Right lobe of liver (tissue), 6 donors: ENCODE measurements around the gene ALDOC. TPM values are rescaled to one million over a fixed set of nuclear protein-coding genes. Genes with fewer than 3 reads are reported as not detected.
A peak's percentile ranks its signal among the peaks of the same experiment; 100 is the strongest.

Experiments used
- ATAC-seq, 4 donors: fragments of 200-7000 bp; cut with Tn5 transposase; one replicate each; pipeline ENCODE4 v1.9.1; 2020; ENCODE audit warnings: mild to moderate bottlenecking in 4 of 4, moderate library complexity in 4 of 4
- DNase-seq, 3 donors: peaks; one replicate each; pipeline ENCODE4 v3.0.0-alpha.2; 2020
- H3K27ac ChIP-seq, 3 donors: fragments of 200-600 bp; one replicate each; pipeline ENCODE4 v1.8.0; 2022
- H3K27me3 ChIP-seq, 2 donors: fragments of 200-600 bp; one replicate each; pipeline ENCODE4 v1.8.0; 2022
- H3K36me3 ChIP-seq, 4 donors: fragments of 200-600 bp; sonication (generic) in 1 of 4; one replicate each; pipeline versions ENCODE4 v1.5.1 to v1.8.0; 2017 to 2022; ENCODE audit warnings: control low read depth in 1 of 4
- H3K4me1 ChIP-seq, 4 donors: fragments of 200-600 bp; sonication (generic) in 1 of 4; one replicate each; pipeline versions ENCODE4 v1.5.1 to v1.8.0; 2017 to 2022; ENCODE audit warnings: control low read depth in 1 of 4
- H3K4me3 ChIP-seq, 3 donors: fragments of 200-600 bp; one replicate each; pipeline ENCODE4 v1.8.0; 2022
- H3K9me3 ChIP-seq, 4 donors: fragments of 200-600 bp; sonication (generic) in 1 of 4; one replicate each; pipeline versions ENCODE4 v1.5.1 to v1.8.0; 2017 to 2022; ENCODE audit warnings: control low read depth in 1 of 4
- POLR2A ChIP-seq: fragments of 450-650 bp; IDR thresholded peaks from one replicate; pipeline ENCODE4 v1.6.1; 2017; ENCODE audit warnings: antibody characterized with exemption, mild to moderate bottlenecking
- WGBS: methylation state at CpG from one replicate; pipeline ENCODE4 v1.1.6; 2018; ENCODE audit warnings: low coverage, low lambda C conversion rate; ENCODE audit not compliant: insufficient coverage; ENCODE audit errors: missing lambda C conversion rate; 5-methylcytosine and 5-hydroxymethylcytosine counted together
- intact Hi-C, 2 donors: fragments of 100-400 bp; cut with DNase I; formaldehyde crosslinking; loops; one replicate each; pipeline versions ENCODE4 v1.11.2 to v1.14.1; 2022
- total RNA-seq, 6 experiments: library from RNA; depleted of rRNA in 2 of 6; stranded (reverse); fragments of >200 nt in 2 of 6; fragmentation: NEBNext Ultra II Directional in 3 of 6; extraction: Animal tissue kit (Norgen Biotek cat#: 25700) in 3 of 6; gene quantifications; one replicate each; pipeline versions ENCODE4 v1.1.0 to v1.2.4, GENCODE V29; 2016 to 2023
- TF ChIP-seq, protein P1 (sequence below), 4 donors: fragments of 200-600 bp in 3 of 4; fragments of 450-650 bp in 1 of 4; IDR thresholded peaks; one replicate each; pipeline versions ENCODE4 v1.5.1 to v1.8.0; 2016 to 2022; ENCODE audit warnings: antibody characterized with exemption in 4 of 4, mild to moderate bottlenecking in 2 of 4
- donor health status: DM: no; HTN: yes; CAD: no.
- donor health status: DM: no; HTN: no; CAD: no.
- donor health status: DM: no; HTN: no; CAD: no.
- donor health status: DM: no; HTN: yes; CAD: no.
- donor health status: DM: no; HTN: yes; CAD: no.

The ALDOC gene
- total RNA-seq, 6 experiments from 2014 or later = 36.0 to 76.6 (median 48.9) TPM

DNA sequence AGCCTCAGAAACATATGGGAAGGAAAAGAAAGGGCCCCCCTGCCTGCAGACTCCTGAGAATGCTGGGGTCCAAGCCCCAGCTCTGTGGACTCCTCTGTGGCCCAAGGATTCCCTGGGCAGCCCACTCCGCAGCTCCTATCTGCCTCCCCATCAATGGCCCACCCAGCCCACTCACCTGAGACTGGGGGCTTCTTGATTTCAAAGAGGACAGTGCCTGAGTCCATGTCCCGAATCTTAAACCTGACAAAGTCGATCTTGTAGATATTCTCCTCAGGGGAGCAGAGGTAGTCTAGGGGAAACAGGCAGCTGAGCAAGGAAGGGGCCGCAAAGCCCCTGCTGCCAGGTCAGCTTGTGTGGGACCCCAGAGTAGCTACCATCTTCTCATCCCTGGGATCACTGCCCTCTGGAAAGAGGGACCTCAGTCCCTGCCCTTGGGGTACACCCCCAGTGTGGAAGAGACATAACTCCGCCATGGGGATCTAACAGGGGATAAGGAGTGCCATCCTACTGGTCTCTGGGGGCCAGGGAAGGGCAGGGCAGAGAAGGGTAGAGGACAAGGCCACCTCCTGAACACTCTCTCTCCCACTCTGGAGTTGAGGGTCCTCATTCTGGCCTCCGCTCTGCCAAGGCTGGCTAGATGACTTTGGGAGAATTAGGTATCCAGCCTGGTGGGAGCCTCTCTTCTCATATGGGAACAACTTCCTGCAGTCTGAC is 28.1 kb downstream of the ALDOC start:
- Histone ChIP-seq H3K9me3 (no peaks in the 10 kb centered on the region), H3K4me3 (no peak overlapping the region), H3K36me3 (no peaks in the 10 kb centered on the region), H3K27ac (no peak overlapping the region), H3K4me1 (peaks cover 0 to 9% (median 4%) of the 10 kb centered on the region in 4 donors), H3K27me3 (no peaks in the 10 kb centered on the region)
- intact Hi-C loops = loop anchor here (5.0 kb wide), 2 partner anchors 64 to 69 kb away; partner anchors contain the start of gene RSKR (in 1 of the 2)
- ATAC-seq = no peak
- DNase-seq = no peak
- 58% methylated on average over 3 of the region's 6 CpGs for WGBS
- TF ChIP-seq POLR2A = no peak
- TF ChIP-seq, protein P1, sequence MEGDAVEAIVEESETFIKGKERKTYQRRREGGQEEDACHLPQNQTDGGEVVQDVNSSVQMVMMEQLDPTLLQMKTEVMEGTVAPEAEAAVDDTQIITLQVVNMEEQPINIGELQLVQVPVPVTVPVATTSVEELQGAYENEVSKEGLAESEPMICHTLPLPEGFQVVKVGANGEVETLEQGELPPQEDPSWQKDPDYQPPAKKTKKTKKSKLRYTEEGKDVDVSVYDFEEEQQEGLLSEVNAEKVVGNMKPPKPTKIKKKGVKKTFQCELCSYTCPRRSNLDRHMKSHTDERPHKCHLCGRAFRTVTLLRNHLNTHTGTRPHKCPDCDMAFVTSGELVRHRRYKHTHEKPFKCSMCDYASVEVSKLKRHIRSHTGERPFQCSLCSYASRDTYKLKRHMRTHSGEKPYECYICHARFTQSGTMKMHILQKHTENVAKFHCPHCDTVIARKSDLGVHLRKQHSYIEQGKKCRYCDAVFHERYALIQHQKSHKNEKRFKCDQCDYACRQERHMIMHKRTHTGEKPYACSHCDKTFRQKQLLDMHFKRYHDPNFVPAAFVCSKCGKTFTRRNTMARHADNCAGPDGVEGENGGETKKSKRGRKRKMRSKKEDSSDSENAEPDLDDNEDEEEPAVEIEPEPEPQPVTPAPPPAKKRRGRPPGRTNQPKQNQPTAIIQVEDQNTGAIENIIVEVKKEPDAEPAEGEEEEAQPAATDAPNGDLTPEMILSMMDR (IDR thresholded peaks at IDR 0.05) = no peak

GRCh38 chr17:28547623-28548416 is 28.9 kb downstream of the ALDOC start:
- WGBS = 65% methylated on average over 19 of the region's 26 CpGs
- DNase-seq (peak; percentile 79 to 86 (median 83)), ATAC-seq (peak; percentile 74 to 78 (median 76))
- H3K9me3 ChIP-seq = no peaks in the 10 kb centered on the region
- H3K36me3 ChIP-seq = no peaks in the 10 kb centered on the region
- TF ChIP-seq POLR2A = no peak
- TF ChIP-seq, protein P1 (IDR thresholded peaks at IDR 0.05) = peak; percentile 91 to 96 (median 94)
- peak overlapping the region in 1 of 3 donors; percentile 29 for H3K27ac ChIP-seq
- intact Hi-C loops = loop anchor here (5.0 kb wide), 2 partner anchors 64 to 69 kb away; partner anchors contain the start of gene RSKR (in 1 of the 2)
- H3K4me3 ChIP-seq = no peak overlapping the region
- H3K4me1 ChIP-seq = peaks cover 0 to 3% (median 1%) of the 10 kb centered on the region in 4 donors
- no peaks in the 10 kb centered on the region for H3K27me3 ChIP-seq

DNA sequence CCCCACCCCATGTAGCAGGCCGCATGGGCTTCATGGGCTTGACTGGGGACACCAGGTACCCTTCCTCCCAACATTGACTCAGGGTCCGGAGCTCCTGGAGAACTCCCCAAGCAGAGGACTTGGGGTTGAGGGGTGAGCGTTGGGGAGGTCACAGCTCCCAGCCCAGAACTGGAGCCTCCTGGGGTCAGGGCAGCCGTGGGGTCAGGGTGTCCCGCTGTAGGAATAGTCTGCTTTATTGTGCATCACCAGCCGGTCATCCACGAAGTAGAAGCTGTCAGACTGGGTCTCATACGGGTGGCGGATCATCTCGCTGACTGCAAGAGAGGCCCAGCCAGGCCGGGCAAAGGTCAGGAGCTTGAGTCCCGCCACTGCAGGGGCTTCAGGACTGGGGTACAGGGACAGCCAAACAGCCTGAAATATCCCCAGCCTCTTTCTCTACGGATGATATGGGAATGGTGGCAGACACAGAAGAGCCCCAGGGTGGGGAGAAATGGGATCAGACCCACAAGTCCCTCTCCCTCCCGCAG is 29.5 kb downstream of the ALDOC start:
- WGBS = 57% methylated on average over 2 of the region's 14 CpGs
- TF ChIP-seq, protein P1 (IDR thresholded peaks at IDR 0.05) = no peak
- TF ChIP-seq POLR2A = no peak
- DNase-seq (no peak), ATAC-seq (no peak)
- no peaks in the 10 kb centered on the region for H3K27me3 ChIP-seq
- intact Hi-C loops = loop anchor here (5.0 kb wide), 2 partner anchors 65 to 70 kb away; partner anchors contain the start of gene RSKR (in 1 of the 2)
- no peak overlapping the region for H3K4me3 ChIP-seq
- no peaks in the 10 kb centered on the region for H3K36me3 ChIP-seq
- no peaks in the 10 kb centered on the region for H3K4me1 ChIP-seq
- H3K9me3 ChIP-seq = no peaks in the 10 kb centered on the region
- H3K27ac ChIP-seq = no peak overlapping the region

GRCh38 chr17:28545787-28546415 is 30.8 kb downstream of the ALDOC start:
- no peak for ATAC-seq
- TF ChIP-seq POLR2A = no peak
- TF ChIP-seq, protein P1 (IDR thresholded peaks at IDR 0.05) = no peak
- WGBS = 73% methylated on average over 4 of the region's 6 CpGs
- Histone ChIP-seq H3K4me3 (no peak overlapping the region), H3K27ac (no peak overlapping the region), H3K27me3 (no peaks in the 10 kb centered on the region), H3K4me1 (no peaks in the 10 kb centered on the region), H3K36me3 (no peaks in the 10 kb centered on the region), H3K9me3 (no peaks in the 10 kb centered on the region)
- no peak for DNase-seq
- intact Hi-C loops = loop anchor here (5.0 kb wide), 2 partner anchors 66 to 71 kb away; partner anchors contain the start of gene RSKR (in 1 of the 2)
